Fibroblast of mammary gland (primary cell): Measurements from ENCODE around the gene RFX3.

Experiments
- DNase-seq: peaks from one replicate; pipeline ENCODE4 v3.0.0-alpha.2; 2010; ENCODE audit warnings: low read depth
- H3K4me3 ChIP-seq: 2 replicates; pipeline ENCODE4 v1.5.1; 2011; ENCODE audit warnings: low read depth, mild to moderate bottlenecking, low read length, moderate library complexity; ENCODE audit not compliant: control insufficient read depth
- TF ChIP-seq, protein P1 (sequence below): conservative IDR thresholded peaks from 2 replicates; pipeline ENCODE4 v1.5.1; 2011; ENCODE audit warnings: low read depth, low read length, inconsistent platforms; ENCODE audit not compliant: control insufficient read depth, insufficient read depth

The RFX3 gene

DNA sequence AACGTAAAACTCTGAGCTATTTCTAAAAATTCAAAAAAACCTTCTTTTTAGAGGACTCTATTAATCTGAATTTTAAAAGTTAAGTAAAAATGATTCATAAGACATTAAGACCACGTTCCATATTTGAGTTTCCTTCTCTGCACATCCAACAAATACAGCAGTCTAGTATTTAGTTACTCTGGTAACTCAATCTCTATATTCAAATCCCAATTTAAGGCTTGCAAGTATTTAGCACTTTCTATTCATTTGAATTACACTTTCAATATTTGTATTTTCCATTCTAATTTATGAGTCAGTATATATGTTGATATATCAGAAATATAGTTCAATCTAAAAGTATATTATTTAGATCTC, 17.7 kb downstream of the RFX3 start:
- TF ChIP-seq, protein P1, sequence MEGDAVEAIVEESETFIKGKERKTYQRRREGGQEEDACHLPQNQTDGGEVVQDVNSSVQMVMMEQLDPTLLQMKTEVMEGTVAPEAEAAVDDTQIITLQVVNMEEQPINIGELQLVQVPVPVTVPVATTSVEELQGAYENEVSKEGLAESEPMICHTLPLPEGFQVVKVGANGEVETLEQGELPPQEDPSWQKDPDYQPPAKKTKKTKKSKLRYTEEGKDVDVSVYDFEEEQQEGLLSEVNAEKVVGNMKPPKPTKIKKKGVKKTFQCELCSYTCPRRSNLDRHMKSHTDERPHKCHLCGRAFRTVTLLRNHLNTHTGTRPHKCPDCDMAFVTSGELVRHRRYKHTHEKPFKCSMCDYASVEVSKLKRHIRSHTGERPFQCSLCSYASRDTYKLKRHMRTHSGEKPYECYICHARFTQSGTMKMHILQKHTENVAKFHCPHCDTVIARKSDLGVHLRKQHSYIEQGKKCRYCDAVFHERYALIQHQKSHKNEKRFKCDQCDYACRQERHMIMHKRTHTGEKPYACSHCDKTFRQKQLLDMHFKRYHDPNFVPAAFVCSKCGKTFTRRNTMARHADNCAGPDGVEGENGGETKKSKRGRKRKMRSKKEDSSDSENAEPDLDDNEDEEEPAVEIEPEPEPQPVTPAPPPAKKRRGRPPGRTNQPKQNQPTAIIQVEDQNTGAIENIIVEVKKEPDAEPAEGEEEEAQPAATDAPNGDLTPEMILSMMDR, result no peak
- DNase-seq, result no peak
- H3K4me3 ChIP-seq, result no peak overlapping the region

DNA sequence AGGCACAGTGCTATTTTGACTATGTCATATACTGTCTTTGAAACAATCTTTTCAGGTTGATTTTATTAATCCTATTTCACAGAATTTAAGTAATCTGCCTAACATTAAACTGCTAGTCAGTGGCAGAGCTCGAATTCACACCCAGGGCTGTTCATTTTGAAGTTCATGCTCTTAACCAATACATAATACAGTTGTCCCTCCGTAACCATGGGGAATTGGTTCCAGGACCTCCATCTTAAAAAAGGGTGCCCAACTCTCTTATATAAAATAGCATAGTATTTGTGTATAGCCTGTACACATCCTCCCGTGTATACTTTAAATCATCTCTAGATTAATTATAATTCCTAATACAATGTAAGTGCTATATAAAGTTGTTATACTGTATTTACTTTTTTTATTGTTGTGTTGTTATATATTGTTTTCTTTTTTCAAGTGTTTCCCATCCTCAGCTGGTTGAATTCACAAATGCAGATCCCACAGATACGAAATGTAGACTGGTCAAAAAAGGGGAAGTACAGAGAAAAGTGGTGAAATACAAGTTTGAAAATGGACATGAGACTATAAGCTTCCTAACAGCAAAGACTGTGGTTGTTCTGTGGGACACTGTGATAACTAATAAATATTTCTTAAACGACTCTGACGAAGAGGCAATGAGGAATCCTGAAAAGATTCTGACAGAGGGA, 18.3 kb downstream of the RFX3 start:
- TF ChIP-seq, protein P1, result no peak
- no peak overlapping the region for H3K4me3 ChIP-seq

DNA sequence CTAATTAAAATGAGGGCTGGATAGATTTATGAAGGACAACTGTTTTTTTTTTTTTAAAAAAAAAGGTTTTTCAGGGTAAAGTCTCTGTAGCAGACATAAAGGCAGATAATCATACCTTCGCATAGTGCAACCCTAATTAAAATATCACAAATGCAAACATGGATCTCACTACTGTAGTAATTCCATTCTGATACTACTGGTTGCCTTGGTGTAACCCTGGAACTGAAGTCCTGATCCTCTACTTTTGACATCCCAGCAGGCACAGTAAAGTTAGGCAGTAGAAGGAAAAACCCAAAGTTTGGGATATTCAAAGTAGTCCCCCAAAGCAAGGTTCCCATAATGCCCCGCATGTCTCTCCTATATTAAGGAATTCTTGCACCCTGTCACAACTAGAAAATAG, 19.6 kb downstream of the RFX3 start:
- TF ChIP-seq, protein P1, result no peak
- H3K4me3 ChIP-seq, result no peak overlapping the region

More for the DNA sequence above, 18.3 kb downstream of the RFX3 start:
- DNase-seq, result no peak

DNA sequence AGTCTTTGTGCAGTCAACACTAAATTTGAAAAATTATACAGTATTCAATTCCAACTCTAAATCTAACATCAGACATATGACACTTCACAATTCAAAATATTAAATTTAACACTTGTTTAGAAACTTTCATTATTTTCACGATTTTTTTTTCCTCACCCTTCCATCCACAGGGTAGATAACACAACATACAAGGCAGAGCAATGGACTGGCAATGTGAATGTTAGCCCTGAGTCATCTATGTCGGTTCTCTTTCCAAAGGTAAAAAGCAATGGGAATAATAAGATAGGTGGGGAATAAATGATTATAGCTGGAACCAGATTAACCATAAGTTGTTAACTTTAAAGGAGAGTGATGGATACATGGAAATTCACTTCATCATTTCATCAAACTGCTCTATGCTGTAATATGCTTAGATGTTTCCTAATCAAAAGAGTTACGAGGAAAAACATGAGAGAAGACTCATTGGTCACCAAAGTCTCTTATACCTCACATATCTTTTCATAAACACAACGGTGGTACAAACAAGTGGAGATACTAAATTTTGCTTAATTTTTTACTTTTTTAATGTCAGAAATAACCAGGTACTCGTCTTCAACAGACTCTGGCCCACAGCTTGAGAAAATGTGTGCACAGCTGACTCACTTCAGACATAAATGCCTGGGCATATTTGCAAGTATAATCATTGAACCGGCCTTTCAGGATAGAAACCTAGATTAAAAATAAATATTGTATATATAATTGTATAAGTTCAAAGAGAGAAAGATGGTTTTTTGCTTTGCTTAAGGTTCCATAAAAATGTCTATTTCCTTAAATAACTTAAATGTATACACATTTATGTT, 23.0 kb downstream of the RFX3 start:
- TF ChIP-seq, protein P1, result no peak
- peak; percentile 10 for DNase-seq
- H3K4me3 ChIP-seq, result no peak overlapping the region

More for the DNA sequence above, 19.6 kb downstream of the RFX3 start:
- no peak for DNase-seq

DNA sequence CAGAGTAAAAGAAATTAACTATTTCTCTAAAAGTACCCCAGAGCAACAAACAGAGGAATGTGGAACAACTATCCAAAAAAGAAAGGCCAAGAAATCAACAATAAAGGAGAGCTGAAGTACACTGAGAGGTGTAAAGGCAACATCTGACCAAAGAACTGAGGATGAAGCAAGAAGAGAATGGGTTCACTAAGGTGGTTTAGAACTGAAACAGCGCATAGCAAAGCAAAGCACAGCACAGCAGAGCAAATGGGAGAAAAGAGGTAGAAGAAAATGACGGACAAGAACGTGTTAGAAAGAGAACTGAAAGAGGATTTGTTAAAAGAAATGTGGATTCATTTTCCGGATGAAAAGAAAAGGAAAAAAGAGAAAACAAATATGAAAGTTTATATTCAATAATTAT, 25.8 kb downstream of the RFX3 start:
- DNase-seq, result no peak
- H3K4me3 ChIP-seq, result no peak overlapping the region
- TF ChIP-seq, protein P1, result no peak

DNA sequence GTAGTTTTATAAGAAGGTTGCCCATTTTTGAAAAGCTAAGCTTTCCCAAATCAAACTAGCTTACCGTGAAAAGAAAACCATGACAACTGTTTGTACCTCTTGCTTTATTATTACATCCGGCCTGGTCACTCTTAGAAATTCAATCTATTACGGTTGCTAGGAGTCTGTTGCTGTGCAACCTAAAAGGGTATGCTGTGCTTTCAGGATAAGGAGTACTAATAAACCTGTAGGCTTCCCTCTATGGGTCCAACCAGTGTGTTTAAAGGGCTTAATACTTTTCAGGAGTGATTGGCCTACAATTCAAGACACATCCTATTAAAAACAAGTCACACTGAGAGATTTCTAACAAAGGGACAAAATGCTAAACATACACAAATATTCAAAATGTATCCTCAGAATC, 27.1 kb downstream of the RFX3 start:
- no peak overlapping the region for H3K4me3 ChIP-seq
- peak; percentile 24 for DNase-seq
- TF ChIP-seq, protein P1, result no peak
